ENCODE measurements around the gene TFDP1.

TFDP1 gene

GRCh38 chr13:113595131-113595530 is 10.6 kb downstream of the TFDP1 start:
- Histone ChIP-seq H3K27ac (ENCODE audit: poor library complexity, severe bottlenecking) (no peak overlapping the region), H3K9me3 (ENCODE audit: severe bottlenecking) (no peaks in the 10 kb centered on the region)

GRCh38 chr13:113596321-113597200 is 12.0 kb downstream of the TFDP1 start:
- Histone ChIP-seq H3K4me3 (ENCODE audit: severe bottlenecking) (no peak overlapping the region), H3K27ac (ENCODE audit: poor library complexity, severe bottlenecking) (no peak overlapping the region), H3K27me3 (ENCODE audit: insufficient read depth, poor library complexity, severe bottlenecking) (no peaks in the 10 kb centered on the region), H3K9me3 (ENCODE audit: severe bottlenecking) (no peaks in the 10 kb centered on the region), H3K36me3 (ENCODE audit: low read depth) (peaks cover 56% of the 10 kb centered on the region), H3K4me1 (ENCODE audit: insufficient read depth, poor library complexity, severe bottlenecking) (no peaks in the 10 kb centered on the region)
- ATAC-seq (ENCODE audit: low read depth) (no peak), DNase-seq (ENCODE audit: low spot score) (peak; percentile 56)
- no peak for TF ChIP-seq CTCF (IDR thresholded peaks at IDR 0.05; ENCODE audit: poor library complexity, severe bottlenecking)

More at GRCh38 chr13:113595131-113595530, 10.6 kb downstream of the TFDP1 start:
- TF ChIP-seq CTCF (IDR thresholded peaks at IDR 0.05; ENCODE audit: poor library complexity, severe bottlenecking), result no peak
- ATAC-seq (ENCODE audit: low read depth), result no peak
- Histone ChIP-seq H3K36me3 (ENCODE audit: low read depth) (peaks cover 69% of the 10 kb centered on the region), H3K4me3 (ENCODE audit: severe bottlenecking) (no peak overlapping the region), H3K27me3 (ENCODE audit: insufficient read depth, poor library complexity, severe bottlenecking) (no peaks in the 10 kb centered on the region), H3K4me1 (ENCODE audit: insufficient read depth, poor library complexity, severe bottlenecking) (no peaks in the 10 kb centered on the region)
- peak; percentile 3 for DNase-seq (ENCODE audit: low spot score)

GRCh38 chr13:113597391-113598080 is 13.0 kb downstream of the TFDP1 start:
- H3K9me3 ChIP-seq (ENCODE audit: severe bottlenecking), result no peaks in the 10 kb centered on the region
- no peak for TF ChIP-seq CTCF (IDR thresholded peaks at IDR 0.05; ENCODE audit: poor library complexity, severe bottlenecking)
- H3K36me3 ChIP-seq (ENCODE audit: low read depth), result peaks cover 46% of the 10 kb centered on the region
- no peaks in the 10 kb centered on the region for H3K27me3 ChIP-seq (ENCODE audit: insufficient read depth, poor library complexity, severe bottlenecking)
- H3K4me1 ChIP-seq (ENCODE audit: insufficient read depth, poor library complexity, severe bottlenecking), result no peaks in the 10 kb centered on the region
- no peak overlapping the region for H3K4me3 ChIP-seq (ENCODE audit: severe bottlenecking)
- no peak overlapping the region for H3K27ac ChIP-seq (ENCODE audit: poor library complexity, severe bottlenecking)
- DNase-seq (ENCODE audit: low spot score), result peak; percentile 38
- ATAC-seq (ENCODE audit: low read depth), result no peak

GRCh38 chr13:113598081-113598410 is 13.5 kb downstream of the TFDP1 start:
- Histone ChIP-seq H3K36me3 (ENCODE audit: low read depth) (peaks cover 46% of the 10 kb centered on the region), H3K4me1 (ENCODE audit: insufficient read depth, poor library complexity, severe bottlenecking) (no peaks in the 10 kb centered on the region), H3K4me3 (ENCODE audit: severe bottlenecking) (no peak overlapping the region), H3K27me3 (ENCODE audit: insufficient read depth, poor library complexity, severe bottlenecking) (no peaks in the 10 kb centered on the region), H3K27ac (ENCODE audit: poor library complexity, severe bottlenecking) (no peak overlapping the region), H3K9me3 (ENCODE audit: severe bottlenecking) (no peaks in the 10 kb centered on the region)
- DNase-seq (ENCODE audit: low spot score) (no peak), ATAC-seq (ENCODE audit: low read depth) (no peak)
- TF ChIP-seq CTCF (IDR thresholded peaks at IDR 0.05; ENCODE audit: poor library complexity, severe bottlenecking), result no peak

All from RWPE2 (cell line).